Spinal cord (tissue), 10 donors: ENCODE results near the gene ACOT7. TPM values are rescaled to one million over a fixed set of nuclear protein-coding genes. Genes with fewer than 3 reads are reported as not detected.
"Not testable (repeated sequence)": the region's sequence is repeated elsewhere in the genome, so short reads cannot be mapped to it uniquely, and the experiment has no call there.

Source experiments
- DNase-seq, 6 donors: peaks; one replicate each; pipeline versions ENCODE4 v3.0.0 to v3.0.0-alpha.2; 2013 to 2015; ENCODE audit warnings: low spot score in 6 of 6, low read depth in 4 of 6
- H3K27ac ChIP-seq: one replicate; pipeline ENCODE4 v1.5.1; 2013; ENCODE audit warnings: low read depth, low read length, control low read depth
- H3K27me3 ChIP-seq: one replicate; pipeline ENCODE4 v1.6.1; 2013; ENCODE audit warnings: low read length; ENCODE audit not compliant: control insufficient read depth, insufficient read depth
- H3K36me3 ChIP-seq: one replicate; pipeline ENCODE4 v1.6.1; 2013; ENCODE audit warnings: low read length; ENCODE audit not compliant: control insufficient read depth, insufficient read depth
- H3K4me1 ChIP-seq: one replicate; pipeline ENCODE4 v1.6.1; 2013; ENCODE audit warnings: low read length; ENCODE audit not compliant: control insufficient read depth, insufficient read depth
- H3K4me3 ChIP-seq: one replicate; pipeline ENCODE4 v1.5.1; 2013; ENCODE audit warnings: low read depth, low read length, control low read depth
- H3K9me3 ChIP-seq: one replicate; pipeline ENCODE4 v1.6.1; 2013; ENCODE audit warnings: low read length; ENCODE audit not compliant: control insufficient read depth, insufficient read depth
- WGBS: methylation state at CpG from one replicate; pipeline ENCODE4 v1.1.5; 2013; ENCODE audit warnings: missing lambda C conversion rate; ENCODE audit not compliant: insufficient coverage; 5-methylcytosine and 5-hydroxymethylcytosine counted together
- polyA plus RNA-seq, 2 donors: library from polyadenylated mRNA; unstranded; fragments of 120-200 nt; gene quantifications; one replicate each; pipeline ENCODE4 v1.2.1, GENCODE V29; 2013; ENCODE audit not compliant: insufficient read length in 2 of 2
- total RNA-seq, 2 donors: library from RNA; depleted of rRNA in 1 of 2; stranded (reverse); fragments of 120-200 nt in 1 of 2; fragments of >200 nt in 1 of 2; gene quantifications; one replicate each; pipeline versions ENCODE4 v1.2.3 to v1.2.4, GENCODE V29; 2013 to 2014
- donor health status: healthy.

Gene ACOT7
- total and polyA plus RNA-seq, 4 donors, result 31.8 to 198 (median 128) TPM

DNA sequence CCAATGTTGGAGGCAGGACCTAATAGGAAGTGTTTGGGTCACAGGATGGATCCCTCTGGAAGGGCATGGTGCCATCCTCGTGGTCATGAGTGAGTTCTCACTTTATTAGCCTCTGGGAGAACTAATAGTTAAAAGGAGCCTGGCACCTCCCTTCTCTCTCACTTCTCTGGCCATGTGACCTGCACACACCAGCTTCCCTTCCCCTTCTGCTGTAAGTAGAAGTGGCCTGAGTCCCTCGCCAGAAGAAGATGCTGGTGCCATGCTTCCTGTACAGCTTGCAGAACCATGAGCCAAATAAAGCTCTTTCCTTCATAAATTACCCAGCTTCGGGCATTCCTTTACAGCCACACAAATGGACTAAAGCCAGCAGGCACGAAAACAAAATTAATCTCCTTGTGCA is 23.6 kb downstream of the ACOT7 start:
- no peak overlapping the region for H3K27ac ChIP-seq
- no peak for DNase-seq
- WGBS, result 71% methylated on average over 2 of the region's 4 CpGs

DNA sequence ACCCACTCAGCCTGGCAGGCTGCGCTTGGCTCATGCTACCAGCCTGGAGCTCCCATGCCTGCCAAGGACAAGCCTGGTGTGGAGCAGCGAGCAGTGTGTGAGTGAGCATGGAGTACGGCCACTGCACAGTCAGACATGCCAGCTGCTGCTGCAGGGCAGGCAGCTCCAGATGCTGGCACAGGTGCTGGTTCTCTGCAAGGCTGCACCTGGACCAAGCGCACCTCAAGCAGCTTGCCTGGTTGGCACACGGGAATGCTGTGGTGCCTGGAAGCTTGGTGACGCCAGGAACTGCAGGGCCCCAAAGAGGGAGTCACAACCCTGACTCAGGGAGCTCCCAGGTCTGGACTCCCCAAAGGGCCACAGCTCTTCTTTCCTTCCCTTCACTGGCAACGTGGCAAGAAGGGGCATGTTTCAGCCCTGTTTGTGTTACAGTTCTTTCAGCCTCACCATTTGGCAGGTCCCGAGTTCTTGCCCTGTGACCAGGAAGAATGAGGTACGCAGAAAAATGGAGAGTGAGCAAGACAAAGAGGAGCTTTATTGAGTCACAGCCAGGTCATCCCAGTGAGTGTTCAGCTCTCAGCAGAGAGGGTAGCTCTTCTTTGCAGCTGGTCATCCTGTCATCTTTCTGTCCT is 26.1 kb downstream of the ACOT7 start:
- no peak overlapping the region for H3K27ac ChIP-seq

More for the DNA sequence above, 23.6 kb downstream of the ACOT7 start:
- Histone ChIP-seq H3K27me3 (no peaks in the 10 kb centered on the region), H3K4me3 (no peak overlapping the region), H3K9me3 (no peaks in the 10 kb centered on the region), H3K4me1 (peaks cover 10% of the 10 kb centered on the region), H3K36me3 (peaks cover 13% of the 10 kb centered on the region)

DNA sequence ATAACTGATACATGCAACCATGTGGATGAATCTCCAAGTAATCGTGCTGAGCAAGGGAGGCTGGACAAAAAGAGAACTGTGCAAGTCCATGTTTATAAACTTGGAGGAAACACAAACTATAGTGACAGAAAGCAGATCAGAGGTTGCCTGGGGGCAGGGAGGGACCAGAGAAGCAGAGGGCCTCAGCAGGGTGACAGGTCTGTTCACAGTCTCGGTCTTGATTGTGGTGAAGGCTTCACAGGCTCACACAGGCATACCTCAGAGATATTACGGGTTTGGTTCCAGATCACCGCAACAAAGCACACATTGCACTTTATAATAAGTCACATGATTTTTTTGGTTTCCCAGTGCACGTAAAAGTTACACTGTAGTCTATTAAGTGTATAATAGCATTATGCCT is 28.5 kb downstream of the ACOT7 start:
- Histone ChIP-seq H3K27me3 (no peaks in the 10 kb centered on the region), H3K4me1 (peaks cover 20% of the 10 kb centered on the region), H3K27ac (no peak overlapping the region), H3K36me3 (peaks cover 18% of the 10 kb centered on the region), H3K4me3 (no peak overlapping the region), H3K9me3 (no peaks in the 10 kb centered on the region)
- no peak for DNase-seq
- 88% methylated on average over 1 of the region's 5 CpGs for WGBS

More for the DNA sequence above, 26.1 kb downstream of the ACOT7 start:
- peaks cover 15% of the 10 kb centered on the region for H3K4me1 ChIP-seq
- H3K9me3 ChIP-seq, result no peaks in the 10 kb centered on the region
- DNase-seq, result peak in 1 of 6 donors; percentile 37
- no peaks in the 10 kb centered on the region for H3K27me3 ChIP-seq
- WGBS, result 84% methylated on average over 9 of the region's 9 CpGs
- peaks cover 17% of the 10 kb centered on the region for H3K36me3 ChIP-seq
- H3K4me3 ChIP-seq, result no peak overlapping the region

DNA sequence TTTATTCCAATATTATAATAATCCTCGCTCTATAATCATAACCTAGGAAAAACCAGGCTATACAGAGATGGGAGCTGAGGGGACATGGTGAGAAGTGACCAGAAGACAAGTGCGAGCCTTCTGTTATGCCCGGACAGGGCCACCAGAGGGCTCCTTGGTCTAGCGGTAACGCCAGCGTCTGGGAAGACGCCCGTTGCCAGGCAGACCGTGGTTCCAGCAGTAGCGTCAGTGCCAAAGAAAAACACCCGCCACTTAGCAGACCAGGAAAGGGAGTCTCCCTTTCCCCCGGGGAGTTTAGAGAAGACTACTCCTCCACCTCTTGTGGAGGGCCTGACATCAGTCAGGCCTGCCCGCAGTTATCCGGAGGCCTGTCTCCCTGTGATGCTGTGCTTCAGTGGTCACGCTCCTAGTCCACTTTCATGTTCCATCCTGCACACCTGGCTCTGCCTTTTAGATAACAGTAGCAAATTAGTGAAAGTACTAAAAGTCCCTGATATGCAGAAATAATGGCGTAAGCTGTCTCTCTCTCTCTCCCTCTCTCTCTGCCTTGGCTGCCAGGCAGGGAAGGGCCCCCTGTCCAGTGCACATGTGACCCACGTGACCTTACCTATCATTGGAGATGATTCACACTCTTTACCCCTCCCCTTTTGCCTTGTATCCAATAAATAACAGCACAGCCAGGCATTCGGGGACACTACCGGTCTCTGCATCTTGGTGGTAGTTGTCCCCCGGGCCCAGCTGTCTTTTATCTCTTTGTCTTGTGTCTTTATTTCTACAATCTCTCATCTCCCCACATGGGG is 30.3 kb downstream of the ACOT7 start:
- WGBS, result 45% methylated on average over 19 of the region's 20 CpGs
- H3K9me3 ChIP-seq, H3K27ac ChIP-seq, H3K27me3 ChIP-seq, H3K4me3 ChIP-seq: not testable (repeated sequence)
- DNase-seq, result peak in 2 of 6 donors; percentile 70 to 72
- Histone ChIP-seq H3K36me3 (peaks cover 15% of the 10 kb centered on the region), H3K4me1 (peaks cover 36% of the 10 kb centered on the region)

DNA sequence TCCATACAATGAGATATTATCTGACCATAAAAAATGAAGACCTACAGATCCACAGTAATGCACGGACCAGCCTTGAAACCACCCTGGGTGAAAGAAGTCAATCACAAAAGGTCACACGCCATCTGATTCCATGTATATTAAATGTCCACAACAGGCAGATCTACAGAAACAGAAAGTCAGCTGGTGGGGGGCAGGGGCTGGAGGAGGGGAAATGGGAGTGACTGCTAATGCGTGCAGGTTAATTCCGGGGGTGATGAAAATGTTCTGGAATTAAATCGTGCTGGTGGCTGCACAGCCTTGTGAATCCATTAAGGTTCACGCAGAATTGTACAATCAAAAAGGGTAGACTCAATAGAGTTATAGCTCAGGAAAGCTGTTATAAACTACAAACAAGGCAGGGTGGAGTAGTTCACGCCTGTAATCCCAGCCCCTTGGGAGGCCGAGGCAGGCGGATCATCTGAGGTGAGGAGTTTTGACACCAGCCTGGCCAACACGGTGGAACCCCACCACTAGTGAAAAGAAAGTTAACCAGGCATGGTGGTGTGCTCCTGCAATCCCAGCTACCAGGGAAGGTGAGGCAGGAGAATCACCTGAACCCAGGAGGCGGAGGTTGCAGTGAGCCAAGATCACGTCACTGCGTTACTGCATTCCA is 32.3 kb downstream of the ACOT7 start:
- no peak for DNase-seq
- Histone ChIP-seq H3K4me1 (peaks cover 30% of the 10 kb centered on the region), H3K36me3 (peaks cover 8% of the 10 kb centered on the region), H3K4me3 (no peak overlapping the region), H3K27ac (no peak overlapping the region), H3K27me3 (no peaks in the 10 kb centered on the region), H3K9me3 (no peaks in the 10 kb centered on the region)
- WGBS, result 77% methylated on average over 5 of the region's 13 CpGs

DNA sequence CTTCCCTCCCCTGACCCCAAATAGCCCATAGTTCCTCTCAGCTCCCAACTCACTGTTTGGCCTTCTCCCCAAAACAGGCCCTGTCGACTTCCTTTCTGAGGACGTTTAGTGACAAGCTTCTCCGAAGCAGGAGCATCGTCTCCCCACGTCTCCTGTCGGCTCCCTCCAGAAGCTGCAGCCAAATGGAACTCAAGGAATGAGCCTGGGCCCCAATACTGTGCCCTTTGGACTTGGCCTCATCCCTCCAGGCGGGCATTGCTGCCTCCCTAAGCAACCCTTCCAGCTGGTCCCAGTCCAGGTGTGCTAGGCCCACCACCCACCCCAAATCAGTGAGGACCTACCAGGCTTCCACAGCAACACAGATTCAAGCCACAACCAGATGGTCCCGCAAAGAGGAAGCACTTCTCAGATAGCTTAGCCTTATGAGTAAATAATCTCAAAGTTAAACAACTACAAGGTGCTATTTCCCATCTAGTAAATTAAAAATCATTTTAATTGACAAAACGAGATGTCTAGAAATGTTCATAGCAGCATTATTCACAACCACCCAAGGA is 33.0 kb downstream of the ACOT7 start:
- no peak for DNase-seq
- Histone ChIP-seq H3K27ac (no peak overlapping the region), H3K36me3 (peaks cover 14% of the 10 kb centered on the region), H3K9me3 (no peaks in the 10 kb centered on the region), H3K4me3 (no peak overlapping the region), H3K4me1 (peaks cover 33% of the 10 kb centered on the region), H3K27me3 (no peaks in the 10 kb centered on the region)
- WGBS, result 84% methylated on average over 8 of the region's 9 CpGs

DNA sequence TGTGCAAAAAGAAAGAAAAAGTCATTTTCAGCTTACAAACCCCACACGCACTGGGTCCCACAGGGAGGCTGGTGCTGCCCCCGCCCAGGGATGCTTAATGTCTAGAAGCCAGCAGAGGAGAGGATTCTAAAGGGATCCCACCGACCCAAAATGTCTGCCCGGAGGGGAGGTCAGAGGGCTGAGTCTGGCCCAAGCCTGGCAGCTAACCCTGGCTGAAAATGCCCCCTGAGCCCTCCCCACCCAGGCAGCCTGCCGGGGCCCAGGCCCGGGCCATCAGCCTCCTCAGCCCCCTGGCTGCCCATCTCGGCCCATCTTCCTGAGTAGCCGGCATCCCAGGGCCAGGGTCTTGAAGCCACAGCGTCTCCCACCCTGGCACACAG is 33.5 kb downstream of the ACOT7 start:
- WGBS, result 80% methylated on average over 7 of the region's 9 CpGs
- H3K9me3 ChIP-seq, result no peaks in the 10 kb centered on the region
- no peaks in the 10 kb centered on the region for H3K27me3 ChIP-seq
- no peak overlapping the region for H3K27ac ChIP-seq
- H3K4me1 ChIP-seq, result peaks cover 33% of the 10 kb centered on the region
- DNase-seq, result no peak
- H3K4me3 ChIP-seq, result no peak overlapping the region
- peaks cover 16% of the 10 kb centered on the region for H3K36me3 ChIP-seq

DNA sequence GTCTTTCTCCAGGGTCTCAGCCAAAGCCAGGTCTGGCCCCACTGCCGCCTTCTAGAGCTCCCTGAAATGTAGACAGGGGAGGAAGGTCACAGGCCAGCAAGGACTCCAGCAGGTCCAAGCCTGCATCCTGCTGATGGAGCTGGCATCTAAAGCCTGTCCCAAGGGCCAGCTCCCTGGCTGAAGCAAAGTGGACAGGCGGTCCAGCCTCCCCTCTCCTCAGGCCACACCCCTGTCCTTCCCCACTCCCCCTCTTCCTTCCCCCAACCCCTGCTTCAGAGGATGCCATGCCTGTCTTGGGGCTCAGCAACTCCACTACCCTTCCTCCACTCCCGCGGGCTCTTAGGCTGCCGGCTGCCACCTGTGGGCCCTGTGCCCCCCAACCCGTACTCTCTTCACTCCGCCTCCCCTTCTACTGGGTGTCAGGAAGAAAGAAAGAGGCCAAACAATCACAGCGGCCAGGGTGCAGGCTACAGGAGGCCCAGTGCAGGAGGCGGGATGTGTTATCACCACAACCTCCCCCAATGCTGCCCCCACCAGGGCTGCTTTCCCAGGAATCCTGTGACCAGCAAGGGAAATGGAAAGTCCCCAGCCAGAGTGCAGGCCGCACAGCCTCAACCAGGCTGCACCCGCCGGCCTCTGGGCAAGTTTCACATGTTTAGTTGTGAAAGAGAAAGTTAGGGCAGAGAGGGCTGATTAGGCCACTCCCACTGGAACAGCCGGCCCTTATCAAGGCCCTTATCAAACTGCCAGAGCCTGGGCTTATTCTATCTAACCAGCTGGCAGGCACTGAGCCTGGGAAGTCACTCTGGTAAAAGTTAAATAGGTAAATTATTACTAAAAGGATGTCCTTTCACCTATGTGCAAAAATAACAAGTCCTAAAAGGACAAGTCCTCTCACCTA is 34.1 kb downstream of the ACOT7 start:
- H3K4me1 ChIP-seq, result peaks cover 39% of the 10 kb centered on the region
- no peak overlapping the region for H3K4me3 ChIP-seq
- H3K36me3 ChIP-seq, result peaks cover 16% of the 10 kb centered on the region
- H3K27me3 ChIP-seq, result no peaks in the 10 kb centered on the region
- no peaks in the 10 kb centered on the region for H3K9me3 ChIP-seq
- H3K27ac ChIP-seq, result no peak overlapping the region
- no peak for DNase-seq
- 37% methylated on average over 5 of the region's 13 CpGs for WGBS

DNA sequence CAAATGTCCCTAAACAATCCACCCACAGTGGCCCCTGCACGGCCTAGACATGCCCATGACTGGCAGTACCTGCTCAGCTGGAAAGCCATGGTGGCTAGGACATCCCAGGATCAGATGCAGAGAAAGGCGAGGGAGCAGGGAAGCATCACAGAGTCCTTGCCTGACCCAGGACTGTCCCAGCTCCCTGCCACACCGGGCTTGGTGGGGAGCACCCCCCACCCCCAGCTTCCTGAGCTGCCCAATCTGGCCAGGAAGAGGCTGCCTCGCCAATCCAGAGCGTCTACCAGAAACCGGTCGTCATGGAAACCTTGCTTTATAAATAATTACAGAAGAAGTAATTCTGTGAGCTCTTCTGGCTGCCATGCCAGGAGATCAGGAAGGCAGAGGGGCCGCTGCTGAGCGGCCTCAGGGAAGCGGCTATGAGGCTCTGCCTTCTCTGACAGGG is 34.8 kb downstream of the ACOT7 start:
- WGBS, result 36% methylated on average over 6 of the region's 10 CpGs
- DNase-seq, result peak in 2 of 6 donors; percentile 84 to 86
- H3K9me3 ChIP-seq, result no peaks in the 10 kb centered on the region
- H3K4me3 ChIP-seq, result no peak overlapping the region
- H3K36me3 ChIP-seq, result peaks cover 19% of the 10 kb centered on the region
- H3K27me3 ChIP-seq, result no peaks in the 10 kb centered on the region
- H3K4me1 ChIP-seq, result peaks cover 46% of the 10 kb centered on the region
- H3K27ac ChIP-seq, result no peak overlapping the region
